Neutrophil (primary cell): ENCODE results near the gene HMOX1.

Experiments
- H3K27ac ChIP-seq: fragments of 200-600 bp; sonication (generic); 2 replicates; pipeline ENCODE4 v1.5.1; 2016; ENCODE audit warnings: mild to moderate bottlenecking, moderate library complexity
- H3K27me3 ChIP-seq: fragments of 200-600 bp; sonication (generic); 2 replicates; pipeline ENCODE4 v1.6.0; 2016; ENCODE audit warnings: mild to moderate bottlenecking
- H3K36me3 ChIP-seq: fragments of 200-600 bp; sonication (generic); 2 replicates; pipeline ENCODE4 v1.5.1; 2017
- H3K4me1 ChIP-seq, 2 experiments: fragments of 200-600 bp in 1 of 2; sonication (generic) in 1 of 2; 1 replicate in 1 of 2; 2 replicates in 1 of 2; pipeline versions ENCODE4 v1.5.1 to v1.6.1; 2013 to 2016; ENCODE audit warnings: low read depth in 1 of 2, low read length in 1 of 2, mild to moderate bottlenecking in 1 of 2, moderate library complexity in 1 of 2; ENCODE audit not compliant: control insufficient read depth in 1 of 2, insufficient read depth in 1 of 2
- H3K4me3 ChIP-seq, 2 experiments: fragments of 200-600 bp in 1 of 2; sonication (generic) in 1 of 2; 1 replicate in 1 of 2; 2 replicates in 1 of 2; pipeline ENCODE4 v1.5.1; 2013 to 2016; ENCODE audit warnings: low read depth in 1 of 2, low read length in 1 of 2, mild to moderate bottlenecking in 1 of 2, moderate library complexity in 1 of 2
- H3K9me3 ChIP-seq: fragments of 200-600 bp; sonication (generic); 2 replicates; pipeline ENCODE4 v1.5.1; 2016
- CTCF ChIP-seq: fragments of 200-600 bp; sonication (generic); IDR thresholded peaks from 2 replicates; pipeline ENCODE4 v1.5.1; 2016; ENCODE audit warnings: antibody characterized with exemption

HMOX1 gene

GRCh38 chr22:35378621-35379020 lies 2.3 kb upstream of the HMOX1 start:
- Histone ChIP-seq H3K4me1 (peaks cover 59 to 69% of the 10 kb centered on the region in 2 experiments), H3K27ac (peak overlapping the region; percentile 99), H3K27me3 (peaks cover 25% of the 10 kb centered on the region), H3K4me3 (no peak overlapping the region), H3K9me3 (no peaks in the 10 kb centered on the region), H3K36me3 (no peaks in the 10 kb centered on the region)
- no peak for TF ChIP-seq CTCF

GRCh38 chr22:35379146-35379993 lies 1.5 kb upstream of the HMOX1 start:
- peaks cover 32% of the 10 kb centered on the region for H3K27me3 ChIP-seq
- TF ChIP-seq CTCF, result no peak
- H3K9me3 ChIP-seq, result no peaks in the 10 kb centered on the region
- H3K4me3 ChIP-seq, result no peak overlapping the region
- H3K36me3 ChIP-seq, result no peaks in the 10 kb centered on the region
- peaks cover 59 to 66% of the 10 kb centered on the region in 2 experiments for H3K4me1 ChIP-seq
- H3K27ac ChIP-seq, result peak overlapping the region; percentile 88

GRCh38 chr22:35380013-35380412 lies 883 bp upstream of the HMOX1 start:
- Histone ChIP-seq H3K27ac (peak overlapping the region; percentile 88), H3K36me3 (no peaks in the 10 kb centered on the region), H3K4me3 (peak overlapping the region in 1 of 2 experiments; percentile 78), H3K4me1 (peaks cover 52 to 59% of the 10 kb centered on the region in 2 experiments), H3K9me3 (no peaks in the 10 kb centered on the region), H3K27me3 (peaks cover 34% of the 10 kb centered on the region)
- no peak for TF ChIP-seq CTCF

- peak overlapping the region; percentile 88 for H3K27ac ChIP-seq
- H3K9me3 ChIP-seq, result no peaks in the 10 kb centered on the region
- no peak for TF ChIP-seq CTCF
- no peaks in the 10 kb centered on the region for H3K36me3 ChIP-seq
- peak overlapping the region; percentile 66 to 78 for H3K4me3 ChIP-seq
- peaks cover 37 to 44% of the 10 kb centered on the region in 2 experiments for H3K4me1 ChIP-seq
- peaks cover 34% of the 10 kb centered on the region for H3K27me3 ChIP-seq
These were observed 621 bp downstream of the HMOX1 start for GRCh38 chr22:35381424-35382009.

GRCh38 chr22:35383679-35384071 lies 2.8 kb downstream of the HMOX1 start:
- H3K27me3 ChIP-seq, result peaks cover 34% of the 10 kb centered on the region
- H3K4me3 ChIP-seq, result no peak overlapping the region
- H3K9me3 ChIP-seq, result no peaks in the 10 kb centered on the region
- no peak for TF ChIP-seq CTCF
- H3K27ac ChIP-seq, result no peak overlapping the region
- H3K4me1 ChIP-seq, result peaks cover 18 to 23% of the 10 kb centered on the region in 2 experiments
- peaks cover 12% of the 10 kb centered on the region for H3K36me3 ChIP-seq
